GM12873 (cell line): ENCODE results near the gene ACAP3.

Experiments
- TF ChIP-seq, protein P1 (sequence below): IDR thresholded peaks from 2 replicates; pipeline ENCODE4 v1.5.1; 2012; ENCODE audit warnings: low read depth, mild to moderate bottlenecking, moderate library complexity, low read length, control low read depth; ENCODE audit not compliant: insufficient read depth; ENCODE audit errors: missing control alignments

ACAP3 gene

DNA sequence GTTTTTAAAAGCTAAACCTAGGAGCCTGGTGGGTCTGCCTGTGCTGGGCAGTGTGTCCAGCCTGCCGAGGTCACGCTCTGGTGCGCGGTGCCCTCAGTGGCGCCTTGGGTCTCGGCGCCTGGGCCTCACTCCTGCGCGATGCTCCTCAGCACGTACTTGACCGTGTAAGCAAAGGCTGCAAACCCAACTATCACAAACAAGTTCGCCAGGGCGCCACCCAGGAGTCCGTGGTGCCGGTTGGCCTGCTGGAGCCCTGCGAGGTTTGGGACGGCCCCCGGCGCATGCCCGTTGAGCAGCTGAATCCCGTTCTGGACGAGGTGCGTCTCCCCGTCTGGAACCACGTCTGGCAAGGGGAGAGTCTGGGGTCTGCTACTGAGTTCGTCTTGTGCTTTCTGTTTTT, 52.7 kb downstream of the ACAP3 start:
- TF ChIP-seq, protein P1, sequence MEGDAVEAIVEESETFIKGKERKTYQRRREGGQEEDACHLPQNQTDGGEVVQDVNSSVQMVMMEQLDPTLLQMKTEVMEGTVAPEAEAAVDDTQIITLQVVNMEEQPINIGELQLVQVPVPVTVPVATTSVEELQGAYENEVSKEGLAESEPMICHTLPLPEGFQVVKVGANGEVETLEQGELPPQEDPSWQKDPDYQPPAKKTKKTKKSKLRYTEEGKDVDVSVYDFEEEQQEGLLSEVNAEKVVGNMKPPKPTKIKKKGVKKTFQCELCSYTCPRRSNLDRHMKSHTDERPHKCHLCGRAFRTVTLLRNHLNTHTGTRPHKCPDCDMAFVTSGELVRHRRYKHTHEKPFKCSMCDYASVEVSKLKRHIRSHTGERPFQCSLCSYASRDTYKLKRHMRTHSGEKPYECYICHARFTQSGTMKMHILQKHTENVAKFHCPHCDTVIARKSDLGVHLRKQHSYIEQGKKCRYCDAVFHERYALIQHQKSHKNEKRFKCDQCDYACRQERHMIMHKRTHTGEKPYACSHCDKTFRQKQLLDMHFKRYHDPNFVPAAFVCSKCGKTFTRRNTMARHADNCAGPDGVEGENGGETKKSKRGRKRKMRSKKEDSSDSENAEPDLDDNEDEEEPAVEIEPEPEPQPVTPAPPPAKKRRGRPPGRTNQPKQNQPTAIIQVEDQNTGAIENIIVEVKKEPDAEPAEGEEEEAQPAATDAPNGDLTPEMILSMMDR, result no peak

DNA sequence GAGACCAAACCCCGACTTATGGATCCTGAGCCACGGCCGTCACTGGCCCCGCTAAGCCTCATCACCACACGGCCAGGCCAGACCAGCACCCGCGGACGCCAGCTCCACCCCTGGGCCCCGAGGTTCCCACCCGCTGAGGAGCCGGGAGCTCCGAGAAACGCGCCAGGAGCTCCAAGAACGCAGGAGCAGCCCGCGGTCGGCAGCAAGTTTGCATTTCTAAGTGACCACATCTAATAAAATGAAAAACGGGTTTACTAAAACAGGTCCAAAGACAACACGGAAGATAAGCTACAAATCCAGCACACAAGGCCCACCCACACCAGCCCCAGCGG, 53.1 kb downstream of the ACAP3 start:
- TF ChIP-seq, protein P1, result no peak

DNA sequence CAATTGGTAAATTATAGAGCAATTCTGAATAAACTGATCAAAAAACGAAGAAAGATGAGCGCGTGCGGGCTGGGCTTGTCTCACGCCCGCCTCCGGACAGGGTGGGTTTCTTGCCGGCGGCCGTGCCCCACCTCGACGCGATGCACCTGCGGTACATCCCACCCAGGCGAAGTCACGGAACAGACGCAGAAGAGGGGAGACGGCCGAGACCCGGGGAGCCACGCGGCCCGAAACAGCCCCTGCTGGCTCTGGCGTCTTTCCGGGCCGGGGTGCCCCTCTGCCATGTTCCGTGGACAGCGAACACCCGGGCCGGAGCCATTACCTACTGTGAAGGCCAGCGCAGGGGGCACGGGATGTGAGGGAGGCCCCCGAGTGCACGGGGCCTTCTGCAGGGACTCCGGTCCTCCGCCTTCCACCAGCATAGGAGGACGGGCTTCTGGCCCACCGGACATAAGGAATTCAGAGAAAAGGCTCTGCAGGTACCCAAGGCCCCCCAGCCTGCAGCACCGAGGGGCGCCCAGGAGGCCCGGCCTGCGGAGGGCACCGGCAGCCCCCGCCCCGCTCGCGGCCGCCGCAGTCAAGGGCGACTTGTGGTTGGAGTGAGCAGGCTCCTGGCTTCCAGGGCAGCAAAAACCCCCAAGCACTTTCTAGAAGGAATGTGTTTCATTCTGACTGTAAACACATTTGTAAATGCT, 53.6 kb downstream of the ACAP3 start:
- TF ChIP-seq, protein P1, result no peak

DNA sequence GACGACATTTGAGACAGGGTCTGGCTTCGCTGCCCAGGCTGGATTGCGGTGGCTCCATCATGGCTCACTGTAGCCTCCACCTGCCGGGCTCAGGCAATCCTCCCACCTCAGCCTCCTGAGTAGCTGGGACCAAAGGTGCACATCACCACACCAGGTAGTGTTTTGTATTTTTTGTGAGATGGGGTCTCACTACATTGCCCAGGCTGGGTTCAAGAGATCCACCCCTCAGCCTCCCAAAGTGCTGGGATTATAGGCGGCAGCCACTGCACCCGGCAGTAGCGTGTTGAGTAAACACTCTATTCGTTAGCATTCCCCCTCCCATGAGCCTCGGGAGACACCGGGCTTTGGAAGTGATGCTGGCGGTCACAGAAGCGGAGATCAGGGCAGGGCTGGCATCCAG, 54.4 kb downstream of the ACAP3 start:
- TF ChIP-seq, protein P1, result no peak

DNA sequence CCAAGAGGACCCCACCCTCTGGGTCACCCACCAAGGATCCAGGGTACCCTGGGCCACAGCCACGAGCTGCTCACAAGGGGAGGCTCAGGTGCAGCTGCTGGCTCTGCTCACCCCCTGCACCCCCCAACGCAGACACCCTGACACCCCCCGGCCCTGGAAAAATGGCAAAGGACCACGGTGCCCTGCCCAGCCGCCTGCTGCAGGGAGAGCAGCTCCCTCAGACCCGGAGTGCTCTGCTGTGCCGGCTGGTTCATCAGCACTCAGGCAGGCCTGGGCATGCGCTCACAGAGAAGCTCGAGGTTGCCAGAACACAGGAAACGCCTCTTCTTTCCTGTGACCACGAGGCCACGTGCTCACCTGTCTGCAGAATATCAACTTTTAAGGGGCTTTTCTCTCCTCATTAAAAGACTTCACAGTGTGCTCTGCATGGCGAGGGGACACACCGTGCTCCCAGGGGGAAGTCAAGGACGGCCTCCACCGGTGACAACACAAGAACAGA, 56.9 kb downstream of the ACAP3 start:
- TF ChIP-seq, protein P1, result no peak

DNA sequence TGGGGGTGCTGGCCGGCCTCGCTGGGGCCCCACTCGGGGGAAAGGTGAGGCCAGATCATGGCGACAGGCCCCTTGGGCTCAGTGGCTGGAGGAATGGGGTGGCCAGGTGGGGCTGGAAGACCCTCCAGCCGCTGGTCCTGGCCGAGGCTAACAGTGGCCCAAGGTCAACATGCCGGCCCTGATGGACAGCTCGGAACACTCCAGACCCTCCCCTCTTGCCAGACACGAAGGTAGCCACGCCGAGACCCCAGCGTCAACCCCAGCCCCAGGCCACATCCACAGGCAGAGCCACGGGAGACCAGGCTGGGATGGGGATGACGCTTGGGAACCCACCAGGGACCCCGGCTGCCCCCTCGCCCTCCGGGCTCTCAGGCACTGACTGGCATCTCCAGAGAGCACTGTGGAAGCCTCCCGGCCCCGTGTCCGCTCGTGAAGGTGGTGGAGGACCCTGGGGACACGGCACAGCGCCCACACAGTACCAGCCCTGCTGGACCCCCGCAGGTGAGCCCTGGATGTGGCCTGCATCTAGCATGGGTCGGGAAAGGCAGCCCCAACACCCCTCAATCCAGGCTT, 60.3 kb downstream of the ACAP3 start:
- TF ChIP-seq, protein P1, result no peak

DNA sequence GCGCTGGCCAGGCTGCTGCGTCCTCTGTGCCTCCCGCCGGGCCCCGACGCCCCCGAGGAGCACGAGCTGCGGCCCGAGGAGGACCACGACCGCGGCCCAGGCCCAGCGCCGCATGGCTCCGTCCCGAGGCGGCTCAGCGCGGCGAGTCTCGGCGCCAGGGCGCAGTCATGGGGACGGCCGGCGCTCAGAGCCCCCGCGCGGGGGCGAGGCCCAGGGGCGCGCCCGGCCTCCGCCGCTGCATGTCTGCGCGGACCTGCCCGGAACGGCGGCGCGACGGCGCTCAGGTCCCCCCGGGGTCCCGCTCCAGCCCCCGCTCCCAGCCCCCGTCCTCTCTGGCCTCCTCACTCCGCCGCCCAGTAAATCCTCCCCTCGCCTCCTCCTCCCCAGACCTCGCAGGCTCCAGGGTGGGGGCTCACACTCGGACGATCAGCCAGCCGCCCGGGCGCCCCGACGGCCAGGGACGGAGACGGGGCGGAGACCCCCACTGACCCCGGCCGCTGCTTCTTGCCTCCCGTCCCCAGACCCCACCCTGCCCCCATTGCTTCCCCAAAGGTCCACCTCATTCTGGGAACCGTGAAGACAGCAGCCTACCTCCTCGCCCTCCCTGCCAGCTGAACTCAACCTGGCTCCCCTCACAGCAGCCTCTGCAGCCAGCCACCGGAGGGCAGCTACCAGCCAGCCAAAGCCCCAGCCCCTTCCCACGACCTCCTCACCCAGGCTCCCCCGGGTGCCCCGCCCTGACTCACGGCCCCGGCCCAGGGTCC, 61.0 kb downstream of the ACAP3 start, which contains the start of gene C1QTNF12:
Gene C1QTNF12 (minus strand): TSS at position 146 of the 764 bp plus-strand sequence. CDS start 32 bp downstream, at position 114.
- TF ChIP-seq, protein P1, result no peak
